Activated CD4-positive, alpha-beta memory T cell treated with anti-CD3 and anti-CD28 coated beads for 36 hours (primary cell): Measurements from ENCODE around the gene PDLIM5. TPM values are rescaled to one million over a fixed set of nuclear protein-coding genes. Genes with fewer than 3 reads are reported as not detected.

ENCODE experiments used
- CTCF ChIA-PET: fragments of 350-600 bp; sonication (Branson Sonifier 250); formaldehyde crosslinking; loops from one replicate; lab custom pipeline; 2021; ENCODE audit warnings: antibody characterized with exemption, inconsistent platforms; lab: Charles Lee
- POLR2A ChIA-PET: fragments of 350-600 bp; sonication (Branson Sonifier 250); formaldehyde crosslinking; loops from one replicate; lab custom pipeline; 2021; ENCODE audit warnings: antibody characterized with exemption; lab: Charles Lee
- DNase-seq: peaks from one replicate; pipeline ENCODE4 v3.0.0-alpha.2; 2020
- H3K27ac Mint-ChIP-seq: one replicate; pipeline ENCODE4 v1.8.0; 2021; ENCODE audit warnings: mixed read lengths
- H3K27me3 Mint-ChIP-seq: one replicate; pipeline ENCODE4 v1.8.0; 2021; ENCODE audit warnings: mixed read lengths
- H3K36me3 Mint-ChIP-seq: one replicate; pipeline ENCODE4 v1.8.0; 2021; ENCODE audit warnings: mixed read lengths
- H3K4me1 Mint-ChIP-seq: one replicate; pipeline ENCODE4 v1.8.0; 2021; ENCODE audit warnings: low read depth, mixed read lengths
- H3K4me3 Mint-ChIP-seq: one replicate; pipeline ENCODE4 v1.8.0; 2021; ENCODE audit warnings: mild to moderate bottlenecking, mixed read lengths
- H3K9me3 Mint-ChIP-seq: one replicate; pipeline ENCODE4 v1.8.0; 2021; ENCODE audit warnings: mixed read lengths
- intact Hi-C: fragments of 100-400 bp; cut with micrococcal nuclease; formaldehyde crosslinking; loops from one replicate; pipeline ENCODE4 v1.15.1; 2023
- total RNA-seq, 2 experiments: library from RNA; stranded (reverse); gene quantifications; one replicate each; pipeline ENCODE4 v1.2.3, GENCODE V29; 2021

The PDLIM5 gene
- total RNA-seq, 2 experiments from 2014 or later: 23.8 to 26.3 TPM

GRCh38 chr4:94412019-94412657, 39.6 kb upstream of the PDLIM5 start:
- no peak overlapping the region for H3K4me3 Mint-ChIP-seq
- ChIA-PET POLR2A (no interaction called here), CTCF (no interaction called here)
- DNase-seq: no peak
- no peaks in the 10 kb centered on the region for H3K9me3 Mint-ChIP-seq
- no peak overlapping the region for H3K27ac Mint-ChIP-seq
- H3K4me1 Mint-ChIP-seq: no peaks in the 10 kb centered on the region
- no peaks in the 10 kb centered on the region for H3K36me3 Mint-ChIP-seq
- peaks cover 17% of the 10 kb centered on the region for H3K27me3 Mint-ChIP-seq
- intact Hi-C loops: no loop called here

- Mint-ChIP-seq H3K9me3 (no peaks in the 10 kb centered on the region), H3K4me3 (no peak overlapping the region), H3K4me1 (no peaks in the 10 kb centered on the region), H3K27ac (no peak overlapping the region), H3K36me3 (no peaks in the 10 kb centered on the region), H3K27me3 (peaks cover 21% of the 10 kb centered on the region)
- POLR2A ChIA-PET: no interaction called here
- CTCF ChIA-PET: no interaction called here
- no peak for DNase-seq
- intact Hi-C loops: no loop called here
Observed at GRCh38 chr4:94412658-94413038, 39.1 kb upstream of the PDLIM5 start.

GRCh38 chr4:94413085-94413840, 38.5 kb upstream of the PDLIM5 start:
- intact Hi-C loops: no loop called here
- H3K36me3 Mint-ChIP-seq: no peaks in the 10 kb centered on the region
- DNase-seq: no peak
- H3K4me3 Mint-ChIP-seq: no peak overlapping the region
- H3K9me3 Mint-ChIP-seq: no peaks in the 10 kb centered on the region
- peaks cover 20% of the 10 kb centered on the region for H3K27me3 Mint-ChIP-seq
- no peaks in the 10 kb centered on the region for H3K4me1 Mint-ChIP-seq
- no peak overlapping the region for H3K27ac Mint-ChIP-seq
- ChIA-PET POLR2A (no interaction called here), CTCF (no interaction called here)

DNA sequence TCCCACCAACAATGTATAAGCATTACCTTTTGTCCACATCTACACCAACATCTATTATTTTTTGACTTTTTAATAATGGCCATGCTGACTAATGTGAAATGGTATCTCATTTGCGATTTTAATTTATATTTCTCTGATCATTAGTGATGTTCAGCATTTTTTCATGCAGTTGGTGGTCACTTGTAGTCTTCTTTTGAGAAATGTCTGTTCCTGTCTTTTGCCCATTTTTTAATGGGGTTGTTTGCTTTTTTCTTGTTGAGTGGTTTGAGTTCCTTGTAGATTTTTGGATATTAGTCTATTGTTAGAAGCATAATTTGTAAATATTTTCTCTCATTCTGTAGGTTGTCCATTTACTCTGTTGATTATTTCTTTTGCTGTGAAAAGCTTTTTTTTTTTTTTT, 36.8 kb upstream of the PDLIM5 start:
- intact Hi-C loops: no loop called here
- Mint-ChIP-seq H3K4me3 (no peak overlapping the region), H3K27ac (no peak overlapping the region), H3K27me3 (peaks cover 20% of the 10 kb centered on the region), H3K4me1 (no peaks in the 10 kb centered on the region), H3K36me3 (no peaks in the 10 kb centered on the region), H3K9me3 (no peaks in the 10 kb centered on the region)
- ChIA-PET POLR2A (no interaction called here), CTCF (no interaction called here)
- DNase-seq: no peak

GRCh38 chr4:94415448-94415847, 36.3 kb upstream of the PDLIM5 start:
- no peak overlapping the region for H3K4me3 Mint-ChIP-seq
- CTCF ChIA-PET: no interaction called here
- no peaks in the 10 kb centered on the region for H3K4me1 Mint-ChIP-seq
- H3K9me3 Mint-ChIP-seq: no peaks in the 10 kb centered on the region
- H3K27me3 Mint-ChIP-seq: peaks cover 20% of the 10 kb centered on the region
- DNase-seq: no peak
- intact Hi-C loops: no loop called here
- POLR2A ChIA-PET: no interaction called here
- no peak overlapping the region for H3K27ac Mint-ChIP-seq
- no peaks in the 10 kb centered on the region for H3K36me3 Mint-ChIP-seq

- Mint-ChIP-seq H3K36me3 (no peaks in the 10 kb centered on the region), H3K4me3 (no peak overlapping the region), H3K9me3 (no peaks in the 10 kb centered on the region), H3K27me3 (peaks cover 24% of the 10 kb centered on the region), H3K4me1 (no peaks in the 10 kb centered on the region), H3K27ac (no peak overlapping the region)
- intact Hi-C loops: no loop called here
- ChIA-PET CTCF (no interaction called here), POLR2A (no interaction called here)
- DNase-seq: no peak
Observed at GRCh38 chr4:94416335-94416734, 35.4 kb upstream of the PDLIM5 start.

DNA sequence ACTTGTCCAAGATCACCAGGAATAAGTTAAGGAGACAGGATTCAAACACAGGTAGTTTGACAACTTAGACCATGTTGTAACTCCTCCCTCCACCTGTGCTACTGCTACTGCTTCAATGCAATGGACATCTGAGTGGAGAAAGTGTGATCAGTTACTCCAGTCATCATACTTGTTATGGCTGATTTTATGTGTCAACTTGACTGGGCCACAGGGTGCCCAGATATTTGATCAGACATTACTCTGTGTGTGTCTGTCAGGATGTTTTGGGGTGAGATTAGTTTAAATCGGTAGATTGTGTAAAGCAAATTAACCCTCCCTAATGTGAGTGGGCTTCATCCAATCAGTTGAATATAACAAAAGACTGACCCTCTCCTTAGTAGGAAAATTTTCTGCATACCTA, 34.8 kb upstream of the PDLIM5 start:
- no peak for DNase-seq
- intact Hi-C loops: no loop called here
- Mint-ChIP-seq H3K9me3 (no peaks in the 10 kb centered on the region), H3K4me3 (no peak overlapping the region), H3K27me3 (peaks cover 24% of the 10 kb centered on the region), H3K4me1 (no peaks in the 10 kb centered on the region), H3K27ac (no peak overlapping the region), H3K36me3 (no peaks in the 10 kb centered on the region)
- ChIA-PET CTCF (interaction anchor here (2.1 kb wide), 1 partner anchor 9 kb away, joined by 13 read pairs; no protein-coding TSS in a partner anchor), POLR2A (no interaction called here)

GRCh38 chr4:94419549-94419948, 32.2 kb upstream of the PDLIM5 start:
- CTCF ChIA-PET: interaction anchor here (0.8 kb wide), 1 partner anchor 10 kb away, joined by 3 read pairs; no protein-coding TSS in a partner anchor
- no peak overlapping the region for H3K27ac Mint-ChIP-seq
- intact Hi-C loops: no loop called here
- no peaks in the 10 kb centered on the region for H3K36me3 Mint-ChIP-seq
- POLR2A ChIA-PET: no interaction called here
- H3K27me3 Mint-ChIP-seq: peaks cover 22% of the 10 kb centered on the region
- DNase-seq: no peak
- no peak overlapping the region for H3K4me3 Mint-ChIP-seq
- no peaks in the 10 kb centered on the region for H3K4me1 Mint-ChIP-seq
- peaks cover 1% of the 10 kb centered on the region for H3K9me3 Mint-ChIP-seq

GRCh38 chr4:94419956-94420355, 31.8 kb upstream of the PDLIM5 start:
- H3K9me3 Mint-ChIP-seq: peaks cover 5% of the 10 kb centered on the region
- no peaks in the 10 kb centered on the region for H3K36me3 Mint-ChIP-seq
- DNase-seq: no peak
- peaks cover 22% of the 10 kb centered on the region for H3K27me3 Mint-ChIP-seq
- ChIA-PET CTCF (interaction anchor here (0.8 kb wide), 1 partner anchor 9 kb away, joined by 3 read pairs; no protein-coding TSS in a partner anchor), POLR2A (no interaction called here)
- no peak overlapping the region for H3K27ac Mint-ChIP-seq
- H3K4me3 Mint-ChIP-seq: no peak overlapping the region
- intact Hi-C loops: no loop called here
- H3K4me1 Mint-ChIP-seq: no peaks in the 10 kb centered on the region

- CTCF ChIA-PET: interaction anchor here (1.0 kb wide), 1 partner anchor 13 kb away, joined by 3 read pairs; no protein-coding TSS in a partner anchor
- intact Hi-C loops: no loop called here
- no peak for DNase-seq
- H3K36me3 Mint-ChIP-seq: no peaks in the 10 kb centered on the region
- H3K4me1 Mint-ChIP-seq: no peaks in the 10 kb centered on the region
- no peak overlapping the region for H3K27ac Mint-ChIP-seq
- H3K4me3 Mint-ChIP-seq: no peak overlapping the region
- H3K27me3 Mint-ChIP-seq: peaks cover 22% of the 10 kb centered on the region
- H3K9me3 Mint-ChIP-seq: peaks cover 7% of the 10 kb centered on the region
- POLR2A ChIA-PET: no interaction called here
Observed at GRCh38 chr4:94420356-94420755, 31.4 kb upstream of the PDLIM5 start.

- H3K4me3 Mint-ChIP-seq: no peak overlapping the region
- H3K27ac Mint-ChIP-seq: no peak overlapping the region
- H3K36me3 Mint-ChIP-seq: peaks cover 2% of the 10 kb centered on the region
- DNase-seq: no peak
- ChIA-PET CTCF (no interaction called here), POLR2A (no interaction called here)
- intact Hi-C loops: no loop called here
- H3K27me3 Mint-ChIP-seq: peaks cover 2% of the 10 kb centered on the region
- peaks cover 24% of the 10 kb centered on the region for H3K9me3 Mint-ChIP-seq
- H3K4me1 Mint-ChIP-seq: no peaks in the 10 kb centered on the region
Observed at GRCh38 chr4:94426783-94427182, 25.0 kb upstream of the PDLIM5 start.

- Mint-ChIP-seq H3K36me3 (peaks cover 3% of the 10 kb centered on the region), H3K27ac (no peak overlapping the region), H3K4me3 (no peak overlapping the region), H3K4me1 (no peaks in the 10 kb centered on the region), H3K27me3 (no peaks in the 10 kb centered on the region), H3K9me3 (peaks cover 24% of the 10 kb centered on the region)
- intact Hi-C loops: no loop called here
- ChIA-PET CTCF (interaction anchor here (0.9 kb wide), 2 partner anchors 9 to 20 kb away, joined by 3 to 4 read pairs; no protein-coding TSS in a partner anchor), POLR2A (no interaction called here)
- DNase-seq: no peak
Observed at GRCh38 chr4:94428884-94429283, 22.9 kb upstream of the PDLIM5 start.
